Measurements from ENCODE around the gene SERPINA4. TPM values are rescaled to one million over a fixed set of nuclear protein-coding genes. Genes with fewer than 3 reads are reported as not detected.

Gene SERPINA4
- total RNA-seq, 1 donor from 2014 or later: not detected

DNA sequence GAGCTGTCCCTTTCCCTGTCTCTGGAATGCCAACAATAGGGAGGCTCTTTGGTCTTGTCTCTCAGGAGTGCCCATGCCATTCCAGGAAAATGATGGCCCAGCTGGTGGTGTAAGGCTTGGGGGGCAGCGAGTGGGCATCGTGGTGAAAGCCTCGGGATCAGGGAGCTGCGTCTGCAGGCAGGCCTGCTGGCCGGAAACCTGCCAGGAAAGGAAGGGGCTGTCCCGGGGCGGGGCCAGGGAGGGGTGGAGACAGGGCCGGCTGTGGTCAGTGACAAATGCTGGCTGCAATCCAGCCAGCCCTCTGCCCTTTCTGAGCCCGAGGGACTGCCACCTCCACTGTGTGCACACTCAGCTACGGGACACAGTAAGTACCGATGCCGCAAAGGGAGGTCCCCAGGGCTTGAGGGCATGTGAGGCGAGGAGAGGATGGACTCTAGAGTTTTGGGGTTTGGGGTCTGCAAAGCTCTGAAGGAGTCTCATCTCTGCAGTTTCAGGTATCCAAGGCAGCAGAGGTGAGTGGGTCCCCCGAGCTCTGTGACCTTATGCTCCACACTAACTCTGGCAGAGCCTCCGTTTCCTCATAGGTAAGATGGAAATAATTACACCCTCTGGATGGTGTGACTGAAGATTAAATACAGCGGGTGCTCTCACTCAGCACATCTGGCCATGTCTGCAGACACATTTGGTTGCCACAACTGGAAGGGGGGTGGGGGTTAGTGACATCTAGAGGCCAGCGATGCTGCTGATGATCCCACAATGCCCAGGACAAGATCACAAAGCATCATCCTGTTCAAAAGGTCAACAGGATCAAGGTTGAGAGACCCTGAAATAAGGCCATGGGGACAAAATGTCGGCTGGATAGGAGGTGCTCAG lies 20.1 kb downstream of the SERPINA4 start, which contains the start of gene SERPINA5:
Gene SERPINA5, plus strand, starts transcription at position 300 of the 873 bp plus-strand sequence. CDS start 5,937 bp downstream, outside the sequence.
- Histone ChIP-seq H3K36me3 (no peaks in the 10 kb centered on the region), H3K4me3 (no peak within 1 kb of the TSS), H4K20me1 (ENCODE audit: low read depth) (no peaks in the 10 kb centered on the region), H3K9me3 (ENCODE audit: low read depth) (no peaks in the 10 kb centered on the region), H3K4me1 (peaks cover 10% of the 10 kb centered on the region), H3K27me3 (no peaks in the 10 kb centered on the region), H3K9ac (no peak within 1 kb of the TSS), H3K27ac (no peak within 1 kb of the TSS), H2AFZ (replicated peaks) (peak within 1 kb of the TSS; percentile 68), H3K79me2 (ENCODE audit: low read depth) (no peaks in the 10 kb centered on the region), H3F3A (ENCODE audit: low read depth) (peaks cover 8% of the 10 kb centered on the region), H3K4me2 (no peak within 1 kb of the TSS)
- Mint-ChIP-seq H3K36me3 (no peaks in the 10 kb centered on the region), H3K27me3 (ENCODE audit: insufficient read depth, low read depth) (peaks cover 8% of the 10 kb centered on the region), H3K27ac (no peak within 1 kb of the TSS), H3K4me1 (peaks cover 15% of the 10 kb centered on the region), H3K4me3 (no peak within 1 kb of the TSS), H3K9me3 (no peaks in the 10 kb centered on the region)
- no peak for TF ChIP-seq CTCF (IDR thresholded peaks at IDR 0.05)
- no peak for TF ChIP-seq EZH2phosphoT487 (IDR thresholded peaks at IDR 0.05)
- no peak for TF ChIP-seq EZH2 (IDR thresholded peaks at IDR 0.05)
- DNase-seq (ENCODE audit: low spot score): peak; percentile 50

DNA sequence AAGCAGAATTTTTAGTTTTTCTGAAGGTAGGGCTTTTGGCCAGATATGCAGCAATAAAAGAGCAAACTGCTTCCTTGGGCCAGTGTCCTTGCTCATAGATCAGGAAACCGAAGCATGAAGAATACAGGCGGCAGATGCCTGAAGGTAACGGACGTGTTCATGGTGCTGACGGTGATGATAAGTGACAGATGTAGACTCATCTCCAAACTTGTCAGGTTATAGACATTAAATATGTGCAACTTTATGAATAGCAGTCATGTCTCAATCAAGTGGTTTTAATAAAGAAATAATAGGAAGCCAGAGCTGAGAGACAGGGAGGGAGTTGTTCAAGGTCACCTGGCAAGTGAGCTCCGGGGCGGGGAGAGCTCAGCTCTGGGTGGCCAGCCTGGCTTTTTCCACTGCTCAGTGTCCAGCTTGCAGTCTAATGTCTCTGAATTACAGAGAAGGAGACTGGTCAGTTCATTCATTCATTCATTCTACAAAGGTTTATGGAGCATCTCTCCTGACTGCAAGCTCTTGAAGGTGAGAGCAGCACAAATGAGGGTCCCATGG lies 21.0 kb downstream of the SERPINA4 start:
- H3K9ac ChIP-seq: no peak overlapping the region
- H3K27ac Mint-ChIP-seq: no peak overlapping the region
- H3K4me1 Mint-ChIP-seq: peaks cover 15% of the 10 kb centered on the region
- no peaks in the 10 kb centered on the region for H3K27me3 ChIP-seq
- H4K20me1 ChIP-seq (ENCODE audit: low read depth): no peaks in the 10 kb centered on the region
- H3K36me3 ChIP-seq: no peaks in the 10 kb centered on the region
- no peak overlapping the region for H2AFZ ChIP-seq (replicated peaks)
- no peak overlapping the region for H3K4me3 Mint-ChIP-seq
- no peaks in the 10 kb centered on the region for H3K36me3 Mint-ChIP-seq
- peaks cover 12% of the 10 kb centered on the region for H3K27me3 Mint-ChIP-seq (ENCODE audit: insufficient read depth, low read depth)
- no peak overlapping the region for H3K27ac ChIP-seq
- no peak overlapping the region for H3K4me3 ChIP-seq
- no peaks in the 10 kb centered on the region for H3K9me3 Mint-ChIP-seq
- DNase-seq (ENCODE audit: low spot score): no peak
- peaks cover 8% of the 10 kb centered on the region for H3F3A ChIP-seq (ENCODE audit: low read depth)
- TF ChIP-seq CTCF (IDR thresholded peaks at IDR 0.05) (no peak), EZH2phosphoT487 (IDR thresholded peaks at IDR 0.05) (no peak), EZH2 (IDR thresholded peaks at IDR 0.05) (no peak)
- H3K79me2 ChIP-seq (ENCODE audit: low read depth): no peaks in the 10 kb centered on the region
- H3K9me3 ChIP-seq (ENCODE audit: low read depth): no peaks in the 10 kb centered on the region
- H3K4me2 ChIP-seq: no peak overlapping the region
- peaks cover 10% of the 10 kb centered on the region for H3K4me1 ChIP-seq

GRCh38 chr14:94582851-94583250 lies 21.6 kb downstream of the SERPINA4 start:
- H3K4me1 Mint-ChIP-seq: peaks cover 15% of the 10 kb centered on the region
- H3K9ac ChIP-seq: no peak overlapping the region
- no peak overlapping the region for H3K4me3 Mint-ChIP-seq
- H3K27me3 Mint-ChIP-seq (ENCODE audit: insufficient read depth, low read depth): peaks cover 12% of the 10 kb centered on the region
- H3F3A ChIP-seq (ENCODE audit: low read depth): peaks cover 8% of the 10 kb centered on the region
- H3K4me2 ChIP-seq: no peak overlapping the region
- H3K9me3 Mint-ChIP-seq: no peaks in the 10 kb centered on the region
- H2AFZ ChIP-seq (replicated peaks): no peak overlapping the region
- H3K36me3 ChIP-seq: no peaks in the 10 kb centered on the region
- H3K79me2 ChIP-seq (ENCODE audit: low read depth): no peaks in the 10 kb centered on the region
- peak overlapping the region; percentile 40 for H3K27ac Mint-ChIP-seq
- H4K20me1 ChIP-seq (ENCODE audit: low read depth): no peaks in the 10 kb centered on the region
- TF ChIP-seq EZH2phosphoT487 (IDR thresholded peaks at IDR 0.05) (no peak), CTCF (IDR thresholded peaks at IDR 0.05) (no peak), EZH2 (IDR thresholded peaks at IDR 0.05) (no peak)
- H3K9me3 ChIP-seq (ENCODE audit: low read depth): no peaks in the 10 kb centered on the region
- H3K36me3 Mint-ChIP-seq: no peaks in the 10 kb centered on the region
- no peak for DNase-seq (ENCODE audit: low spot score)
- H3K4me3 ChIP-seq: no peak overlapping the region
- H3K27me3 ChIP-seq: no peaks in the 10 kb centered on the region
- no peak overlapping the region for H3K27ac ChIP-seq
- peaks cover 10% of the 10 kb centered on the region for H3K4me1 ChIP-seq

Data from neural progenitor cell (in vitro differentiated cells).